HEK293T (cell line): Measurements from ENCODE around the gene TRPM2.

Experiments used
- CTCF ChIA-PET: fragments of 350-600 bp; formaldehyde crosslinking; extraction: SDS; loops from one replicate; lab custom pipeline; 2021; ENCODE audit warnings: antibody characterized with exemption, inconsistent platforms; lab: Yijun Ruan, JAX
- POLR2A ChIA-PET: fragments of 350-600 bp; formaldehyde crosslinking; extraction: SDS; loops from one replicate; lab custom pipeline; 2020; ENCODE audit warnings: antibody characterized with exemption, inconsistent platforms; lab: Yijun Ruan, JAX
- DNase-seq: peaks from one replicate; pipeline ENCODE4 v3.0.0; 2012; ENCODE audit warnings: mixed read lengths; ENCODE audit errors: extremely low spot score
- ARNT ChIP-seq: fragments of 450-650 bp; IDR thresholded peaks from 2 replicates; pipeline ENCODE4 v1.6.1; 2017; ENCODE audit warnings: mild to moderate bottlenecking
- BHLHE40 ChIP-seq: fragments of 450-650 bp; IDR thresholded peaks from 2 replicates; pipeline ENCODE4 v1.6.1; 2016; ENCODE audit warnings: mild to moderate bottlenecking, moderate library complexity, borderline replicate concordance
- CTBP1 ChIP-seq: fragments of 450-650 bp; IDR thresholded peaks from 2 replicates; pipeline ENCODE4 v1.6.1; 2016; ENCODE audit warnings: borderline replicate concordance
- ELF4 ChIP-seq: fragments of 450-650 bp; IDR thresholded peaks from 2 replicates; pipeline ENCODE4 v1.6.1; 2017; ENCODE audit warnings: antibody characterized with exemption
- FOXA1 ChIP-seq: fragments of 450-650 bp; IDR thresholded peaks from 2 replicates; pipeline ENCODE4 v1.6.1; 2016; ENCODE audit warnings: mild to moderate bottlenecking
- FOXK2 ChIP-seq: fragments of 450-650 bp; IDR thresholded peaks from 2 replicates; pipeline ENCODE4 v1.6.1; 2016; ENCODE audit warnings: mild to moderate bottlenecking
- FOXM1 ChIP-seq: fragments of 450-650 bp; IDR thresholded peaks from 2 replicates; pipeline ENCODE4 v1.6.1; 2017; ENCODE audit warnings: mild to moderate bottlenecking, borderline replicate concordance
- HDGF ChIP-seq: fragments of 450-650 bp; IDR thresholded peaks from 2 replicates; pipeline ENCODE4 v1.6.1; 2017; ENCODE audit warnings: antibody characterized with exemption, borderline replicate concordance
- L3MBTL2 ChIP-seq: fragments of 450-650 bp; conservative IDR thresholded peaks from 2 replicates; pipeline ENCODE4 v1.6.1; 2016; ENCODE audit warnings: mild to moderate bottlenecking
- LEF1 ChIP-seq: fragments of 450-650 bp; IDR thresholded peaks from 2 replicates; pipeline ENCODE4 v1.6.1; 2017; ENCODE audit warnings: mild to moderate bottlenecking, borderline replicate concordance
- NFRKB ChIP-seq: fragments of 450-650 bp; IDR thresholded peaks from 2 replicates; pipeline ENCODE4 v1.6.1; 2016; ENCODE audit warnings: mild to moderate bottlenecking, moderate library complexity
- SP1 ChIP-seq: fragments of 450-650 bp; IDR thresholded peaks from 2 replicates; pipeline ENCODE4 v1.6.1; 2017
- SUZ12 ChIP-seq: fragments of 450-650 bp; IDR thresholded peaks from 2 replicates; pipeline ENCODE4 v1.6.1; 2016; ENCODE audit warnings: mild to moderate bottlenecking
- TARDBP ChIP-seq: fragments of 450-650 bp; IDR thresholded peaks from 2 replicates; pipeline ENCODE4 v1.6.1; 2016
- ZNF384 ChIP-seq: fragments of 450-650 bp; IDR thresholded peaks from 2 replicates; pipeline ENCODE4 v1.6.1; 2016
- TF ChIP-seq, protein P1 (sequence below): fragments of 450-650 bp; IDR thresholded peaks from 2 replicates; pipeline ENCODE4 v1.6.1; 2016

The TRPM2 gene

GRCh38 chr21:44458971-44459711, 105.7 kb downstream of the TRPM2 start:
- DNase-seq, result no peak
- POLR2A ChIA-PET, result no interaction called here
- TF ChIP-seq HDGF (no peak), SUZ12 (no peak), FOXM1 (no peak), BHLHE40 (no peak), SP1 (no peak), TARDBP (no peak), NFRKB (no peak), L3MBTL2 (no peak), FOXA1 (no peak), ELF4 (no peak), ZNF384 (no peak), LEF1 (no peak), FOXK2 (no peak), ARNT (no peak), CTBP1 (no peak)
- TF ChIP-seq, protein P1, sequence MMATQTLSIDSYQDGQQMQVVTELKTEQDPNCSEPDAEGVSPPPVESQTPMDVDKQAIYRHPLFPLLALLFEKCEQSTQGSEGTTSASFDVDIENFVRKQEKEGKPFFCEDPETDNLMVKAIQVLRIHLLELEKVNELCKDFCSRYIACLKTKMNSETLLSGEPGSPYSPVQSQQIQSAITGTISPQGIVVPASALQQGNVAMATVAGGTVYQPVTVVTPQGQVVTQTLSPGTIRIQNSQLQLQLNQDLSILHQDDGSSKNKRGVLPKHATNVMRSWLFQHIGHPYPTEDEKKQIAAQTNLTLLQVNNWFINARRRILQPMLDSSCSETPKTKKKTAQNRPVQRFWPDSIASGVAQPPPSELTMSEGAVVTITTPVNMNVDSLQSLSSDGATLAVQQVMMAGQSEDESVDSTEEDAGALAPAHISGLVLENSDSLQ, result no peak
- CTCF ChIA-PET, result no interaction called here

DNA sequence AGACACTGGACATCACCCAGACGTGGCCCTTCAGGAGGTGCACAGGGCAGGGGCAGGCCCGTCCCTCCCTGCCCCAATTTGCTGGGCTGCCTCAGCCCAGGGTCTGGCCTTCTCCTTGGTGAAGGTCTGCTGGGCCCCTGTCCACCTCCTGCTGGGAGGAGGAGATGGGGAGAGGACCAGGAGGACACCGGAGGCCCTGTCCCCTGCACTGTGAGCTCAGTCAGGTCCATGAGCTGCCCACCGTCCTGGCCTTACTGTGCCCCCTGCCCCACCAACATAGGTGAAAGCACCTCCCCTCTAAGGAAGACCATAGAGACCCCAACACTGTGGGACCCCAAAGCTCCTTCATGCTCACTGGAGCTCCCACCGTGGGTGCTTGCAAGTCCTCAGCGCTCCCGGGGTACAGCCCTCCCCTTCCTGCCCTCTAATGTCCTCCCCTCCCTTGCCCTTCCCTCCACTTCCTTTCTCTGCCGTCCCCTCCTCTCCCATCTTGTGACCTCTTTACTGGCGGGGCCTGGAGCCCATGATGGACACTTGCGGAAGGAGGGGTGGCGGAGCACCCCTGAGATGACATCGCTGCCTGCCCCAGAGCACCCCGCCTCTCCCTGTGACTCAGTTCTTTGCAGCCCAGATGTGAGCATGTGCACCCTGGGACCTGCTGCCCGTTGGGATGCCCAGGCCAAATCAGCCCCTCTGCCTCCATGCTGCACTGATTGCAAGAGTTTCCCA, 106.5 kb downstream of the TRPM2 start:
- ChIA-PET CTCF (no interaction called here), POLR2A (no interaction called here)
- DNase-seq, result no peak
- TF ChIP-seq L3MBTL2, result no peak
- no peak for TF ChIP-seq BHLHE40
- TF ChIP-seq ARNT, result no peak
- TF ChIP-seq FOXK2, result no peak
- no peak for TF ChIP-seq SP1
- TF ChIP-seq TARDBP, result no peak
- TF ChIP-seq, protein P1, result no peak
- no peak for TF ChIP-seq ZNF384
- no peak for TF ChIP-seq FOXA1
- no peak for TF ChIP-seq ELF4
- no peak for TF ChIP-seq SUZ12
- TF ChIP-seq NFRKB, result no peak
- no peak for TF ChIP-seq HDGF
- TF ChIP-seq FOXM1, result no peak
- no peak for TF ChIP-seq LEF1
- no peak for TF ChIP-seq CTBP1

DNA sequence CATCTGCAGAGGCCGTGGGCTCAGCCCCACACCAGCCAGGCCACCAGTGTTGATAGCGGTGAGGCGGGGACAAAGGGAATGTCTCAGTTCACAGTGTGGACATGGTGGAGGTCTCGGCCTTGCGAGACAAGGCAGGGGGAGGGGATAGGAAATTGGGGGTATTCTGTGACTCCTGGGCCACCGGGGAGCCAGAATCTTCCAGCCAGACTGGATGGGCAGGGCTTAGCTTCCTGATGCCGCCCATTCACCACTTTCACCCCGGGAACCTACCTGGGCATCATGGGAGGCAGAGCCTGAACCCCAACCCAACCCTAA, 107.0 kb downstream of the TRPM2 start:
- DNase-seq, result no peak
- CTCF ChIA-PET, result no interaction called here
- TF ChIP-seq HDGF (no peak), BHLHE40 (no peak), ZNF384 (no peak)
- POLR2A ChIA-PET, result no interaction called here

GRCh38 chr21:44461005-44461404, 107.6 kb downstream of the TRPM2 start:
- ChIA-PET POLR2A (no interaction called here), CTCF (interaction anchor here (0.7 kb wide), 1 partner anchor 19 kb away, joined by 3 read pairs; no protein-coding TSS in a partner anchor)
- DNase-seq, result no peak
- no peak for TF ChIP-seq BHLHE40
- TF ChIP-seq FOXK2, result no peak
- no peak for TF ChIP-seq CTBP1
- no peak for TF ChIP-seq TARDBP
- no peak for TF ChIP-seq ARNT
- no peak for TF ChIP-seq ZNF384
- no peak for TF ChIP-seq NFRKB
- TF ChIP-seq SUZ12, result no peak
- TF ChIP-seq SP1, result no peak
- no peak for TF ChIP-seq L3MBTL2
- TF ChIP-seq, protein P1, result no peak
- no peak for TF ChIP-seq LEF1
- no peak for TF ChIP-seq FOXA1
- no peak for TF ChIP-seq HDGF
- no peak for TF ChIP-seq FOXM1
- TF ChIP-seq ELF4, result no peak

GRCh38 chr21:44461464-44462001, 108.1 kb downstream of the TRPM2 start:
- ChIA-PET POLR2A (no interaction called here), CTCF (interaction anchor here (0.7 kb wide), 1 partner anchor 19 kb away, joined by 3 read pairs; no protein-coding TSS in a partner anchor)
- DNase-seq, result no peak
- TF ChIP-seq BHLHE40 (no peak), FOXK2 (no peak), ELF4 (no peak), L3MBTL2 (no peak), SUZ12 (no peak), TARDBP (no peak), FOXM1 (no peak), LEF1 (no peak), ARNT (no peak), SP1 (no peak), CTBP1 (no peak), FOXA1 (no peak), ZNF384 (no peak), NFRKB (no peak), HDGF (no peak)
- TF ChIP-seq, protein P1, result no peak
